Measurements from ENCODE around the gene ARMC5. TPM values are rescaled to one million over a fixed set of nuclear protein-coding genes. Genes with fewer than 3 reads are reported as not detected.

ARMC5 gene
- total RNA-seq, 1 donor from 2014 or later = 5.4 TPM

DNA sequence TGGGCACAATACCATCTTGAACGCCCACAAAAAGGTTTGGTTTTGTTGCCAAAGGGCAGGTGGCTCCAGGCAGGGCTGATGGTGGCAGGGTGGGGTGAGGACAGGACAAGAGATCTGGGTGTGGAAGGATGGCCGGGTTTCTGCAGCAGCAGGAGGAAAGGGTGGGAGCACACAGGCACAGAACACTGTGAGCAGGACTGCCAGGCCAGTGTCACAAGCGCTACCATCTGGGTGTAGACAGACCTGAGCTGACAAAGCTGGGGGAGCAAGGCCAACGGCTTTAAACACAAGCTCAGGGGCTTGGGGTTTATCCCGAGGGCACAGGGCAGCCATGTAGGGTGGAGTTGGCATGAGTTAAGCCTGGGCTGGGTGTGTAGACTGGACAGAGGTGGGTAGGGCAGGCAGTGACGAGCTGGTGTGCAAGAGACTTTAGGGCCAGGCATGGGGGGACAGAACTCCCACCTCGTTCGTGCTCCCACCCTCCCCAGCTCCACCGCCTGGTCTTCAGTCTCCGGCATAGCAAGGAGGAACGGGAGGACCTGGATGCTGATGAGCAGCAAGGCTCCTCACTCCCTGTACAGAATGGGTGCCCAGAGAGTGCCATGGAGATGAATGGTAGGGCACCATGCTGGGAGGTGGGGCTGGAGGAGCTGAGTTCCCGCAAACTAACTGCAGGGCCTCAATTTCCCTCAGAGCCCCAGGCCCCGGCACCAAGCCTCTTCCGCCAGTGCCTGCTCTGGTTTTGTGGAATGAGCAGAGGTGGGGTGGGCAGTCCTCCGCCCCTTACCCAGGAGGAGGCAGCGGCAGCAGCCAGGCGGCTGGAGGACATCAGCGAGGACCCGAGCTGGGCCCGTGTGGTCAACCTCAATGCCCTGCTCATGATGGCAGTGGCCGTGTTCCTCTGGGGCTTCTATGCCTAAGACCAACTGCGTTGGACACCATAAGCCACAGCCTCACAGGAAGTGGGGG is 30.6 kb downstream of the ARMC5 start:
- Histone ChIP-seq H3K4me1 (peaks cover 5% of the 10 kb centered on the region), H3K36me3 (no peaks in the 10 kb centered on the region), H3K9ac (no peak overlapping the region), H3K27me3 (peaks cover 50% of the 10 kb centered on the region), H3K4me2 (no peak overlapping the region), H2AFZ (replicated peaks) (no peak overlapping the region), H3K4me3 (no peak overlapping the region), H3K79me2 (ENCODE audit: low read depth) (no peaks in the 10 kb centered on the region), H4K20me1 (ENCODE audit: low read depth) (peaks cover 25% of the 10 kb centered on the region), H3F3A (ENCODE audit: low read depth) (no peaks in the 10 kb centered on the region), H3K9me3 (ENCODE audit: low read depth) (no peaks in the 10 kb centered on the region), H3K27ac (no peak overlapping the region)
- Mint-ChIP-seq H3K4me1 (no peaks in the 10 kb centered on the region), H3K27ac (no peak overlapping the region), H3K9me3 (peaks cover 3% of the 10 kb centered on the region), H3K4me3 (peak overlapping the region; percentile 64), H3K27me3 (ENCODE audit: insufficient read depth, low read depth) (peaks cover 33% of the 10 kb centered on the region), H3K36me3 (peaks cover 15% of the 10 kb centered on the region)
- TF ChIP-seq EZH2phosphoT487 (IDR thresholded peaks at IDR 0.05) (no peak), EZH2 (IDR thresholded peaks at IDR 0.05) (no peak)
- TF ChIP-seq, protein P1, sequence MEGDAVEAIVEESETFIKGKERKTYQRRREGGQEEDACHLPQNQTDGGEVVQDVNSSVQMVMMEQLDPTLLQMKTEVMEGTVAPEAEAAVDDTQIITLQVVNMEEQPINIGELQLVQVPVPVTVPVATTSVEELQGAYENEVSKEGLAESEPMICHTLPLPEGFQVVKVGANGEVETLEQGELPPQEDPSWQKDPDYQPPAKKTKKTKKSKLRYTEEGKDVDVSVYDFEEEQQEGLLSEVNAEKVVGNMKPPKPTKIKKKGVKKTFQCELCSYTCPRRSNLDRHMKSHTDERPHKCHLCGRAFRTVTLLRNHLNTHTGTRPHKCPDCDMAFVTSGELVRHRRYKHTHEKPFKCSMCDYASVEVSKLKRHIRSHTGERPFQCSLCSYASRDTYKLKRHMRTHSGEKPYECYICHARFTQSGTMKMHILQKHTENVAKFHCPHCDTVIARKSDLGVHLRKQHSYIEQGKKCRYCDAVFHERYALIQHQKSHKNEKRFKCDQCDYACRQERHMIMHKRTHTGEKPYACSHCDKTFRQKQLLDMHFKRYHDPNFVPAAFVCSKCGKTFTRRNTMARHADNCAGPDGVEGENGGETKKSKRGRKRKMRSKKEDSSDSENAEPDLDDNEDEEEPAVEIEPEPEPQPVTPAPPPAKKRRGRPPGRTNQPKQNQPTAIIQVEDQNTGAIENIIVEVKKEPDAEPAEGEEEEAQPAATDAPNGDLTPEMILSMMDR (IDR thresholded peaks at IDR 0.05) = no peak
- DNase-seq (ENCODE audit: low spot score) = no peak

DNA sequence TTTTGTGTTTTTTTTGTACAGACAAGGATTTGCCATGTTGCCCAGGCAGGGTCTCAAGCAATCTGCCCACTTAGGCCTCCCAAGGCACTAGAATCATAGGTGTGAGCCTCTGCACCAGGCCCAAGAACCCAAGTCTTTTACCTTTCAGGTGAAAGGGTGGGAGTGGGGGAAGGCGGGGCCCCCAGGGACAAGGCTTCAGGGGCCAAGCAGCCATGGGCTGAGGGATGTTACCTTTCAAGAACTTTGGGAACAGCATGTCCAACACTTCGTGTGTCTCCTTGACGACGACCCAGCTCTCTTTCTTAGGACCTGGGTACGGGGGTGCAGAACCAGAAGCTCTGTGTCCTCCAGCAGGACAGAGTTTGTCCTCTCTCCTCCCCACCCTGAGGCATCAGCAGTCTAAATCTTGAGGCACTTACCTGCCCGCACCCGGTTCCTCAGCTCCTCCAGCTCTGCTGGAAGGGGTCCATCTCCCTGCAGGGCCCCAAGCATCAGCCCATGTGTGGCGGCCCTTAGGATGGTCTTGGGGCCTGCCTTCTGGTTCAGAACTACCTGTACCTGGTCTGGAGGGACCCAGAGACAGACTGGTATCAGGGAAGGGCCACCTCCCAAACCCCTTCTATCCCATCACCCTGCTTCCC is 32.6 kb downstream of the ARMC5 start:
- Histone ChIP-seq H3K4me3 (no peak overlapping the region), H3K27ac (no peak overlapping the region), H3K27me3 (peaks cover 30% of the 10 kb centered on the region), H2AFZ (replicated peaks) (no peak overlapping the region), H3K36me3 (no peaks in the 10 kb centered on the region), H3K4me2 (no peak overlapping the region), H3K9ac (no peak overlapping the region), H3K9me3 (ENCODE audit: low read depth) (no peaks in the 10 kb centered on the region), H3F3A (ENCODE audit: low read depth) (no peaks in the 10 kb centered on the region), H4K20me1 (ENCODE audit: low read depth) (peaks cover 22% of the 10 kb centered on the region), H3K79me2 (ENCODE audit: low read depth) (no peaks in the 10 kb centered on the region), H3K4me1 (peaks cover 5% of the 10 kb centered on the region)
- no peaks in the 10 kb centered on the region for H3K4me1 Mint-ChIP-seq
- TF ChIP-seq EZH2 (IDR thresholded peaks at IDR 0.05) (no peak), EZH2phosphoT487 (IDR thresholded peaks at IDR 0.05) (no peak)
- peaks cover 15% of the 10 kb centered on the region for H3K36me3 Mint-ChIP-seq
- H3K27ac Mint-ChIP-seq = no peak overlapping the region
- H3K9me3 Mint-ChIP-seq = peaks cover 3% of the 10 kb centered on the region
- no peak for DNase-seq (ENCODE audit: low spot score)
- no peak overlapping the region for H3K4me3 Mint-ChIP-seq
- H3K27me3 Mint-ChIP-seq (ENCODE audit: insufficient read depth, low read depth) = peaks cover 15% of the 10 kb centered on the region

DNA sequence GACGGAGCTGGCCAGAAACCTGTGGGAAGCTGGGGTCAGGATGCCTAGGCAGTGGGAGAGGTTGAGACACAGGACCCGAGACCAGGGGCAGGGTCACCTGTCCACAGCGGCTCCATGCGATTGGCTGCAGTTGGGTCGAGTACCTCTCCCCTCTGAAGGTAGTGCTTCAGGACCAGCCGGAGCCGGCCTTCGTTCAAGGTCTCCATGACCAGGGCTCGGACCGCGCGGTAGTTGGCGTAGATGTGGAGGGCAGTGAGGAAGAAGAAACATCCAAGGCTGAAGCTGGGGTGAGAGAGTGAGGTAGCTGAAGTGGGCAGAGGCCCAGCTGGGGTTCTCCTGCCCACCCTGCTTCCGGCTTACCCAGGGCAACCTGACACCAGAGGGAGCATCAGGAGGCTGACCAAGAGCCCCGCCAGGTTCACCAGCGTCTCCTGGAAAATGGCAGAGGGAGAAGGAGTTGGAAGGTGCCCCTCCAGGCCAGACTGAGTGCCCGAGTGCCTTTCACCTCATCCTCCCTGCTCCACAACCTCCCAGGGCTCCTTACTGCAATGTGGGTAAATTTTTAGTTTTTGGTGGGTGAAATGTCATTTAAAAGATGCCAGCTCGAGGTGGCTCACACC is 34.3 kb downstream of the ARMC5 start:
- DNase-seq (ENCODE audit: low spot score) = no peak
- TF ChIP-seq EZH2 (IDR thresholded peaks at IDR 0.05) (no peak), EZH2phosphoT487 (IDR thresholded peaks at IDR 0.05) (no peak)
- TF ChIP-seq, protein P1 (IDR thresholded peaks at IDR 0.05) = no peak
- no peaks in the 10 kb centered on the region for H3F3A ChIP-seq (ENCODE audit: low read depth)
- Mint-ChIP-seq H3K36me3 (peaks cover 23% of the 10 kb centered on the region), H3K9me3 (peaks cover 3% of the 10 kb centered on the region), H3K4me1 (no peaks in the 10 kb centered on the region), H3K4me3 (no peak overlapping the region), H3K27ac (no peak overlapping the region), H3K27me3 (ENCODE audit: insufficient read depth, low read depth) (peaks cover 9% of the 10 kb centered on the region)
- no peak overlapping the region for H3K4me3 ChIP-seq
- no peak overlapping the region for H3K27ac ChIP-seq
- no peaks in the 10 kb centered on the region for H3K4me1 ChIP-seq
- H3K36me3 ChIP-seq = no peaks in the 10 kb centered on the region
- no peaks in the 10 kb centered on the region for H3K79me2 ChIP-seq (ENCODE audit: low read depth)
- H3K9me3 ChIP-seq (ENCODE audit: low read depth) = no peaks in the 10 kb centered on the region
- no peak overlapping the region for H3K9ac ChIP-seq
- H3K27me3 ChIP-seq = peaks cover 12% of the 10 kb centered on the region
- H3K4me2 ChIP-seq = no peak overlapping the region
- H2AFZ ChIP-seq (replicated peaks) = no peak overlapping the region
- peaks cover 13% of the 10 kb centered on the region for H4K20me1 ChIP-seq (ENCODE audit: low read depth)
